Right atrium auricular region (tissue), 2 donors: ENCODE data around the gene RB1. TPM values are rescaled to one million over a fixed set of nuclear protein-coding genes. Genes with fewer than 3 reads are reported as not detected.

Source experiments
- DNase-seq: peaks from one replicate; pipeline ENCODE4 v3.0.0-alpha.2; 2019; ENCODE audit warnings: low spot score
- H3K27ac ChIP-seq, 2 donors: fragments of 200-600 bp; sonication (generic); 1 replicate in 1 of 2; 2 replicates in 1 of 2; pipeline ENCODE4 v1.5.1; 2016 to 2019
- H3K27me3 ChIP-seq, 2 donors: fragments of 200-600 bp; sonication (generic); one replicate each; pipeline versions ENCODE4 v1.5.1 to v1.6.0; 2017 to 2019
- H3K36me3 ChIP-seq: fragments of 200-600 bp; sonication (generic); one replicate; pipeline ENCODE4 v1.5.1; 2016
- H3K4me1 ChIP-seq, 2 donors: fragments of 200-600 bp; sonication (generic); one replicate each; pipeline versions ENCODE4 v1.5.1 to v1.6.0; 2017 to 2019
- H3K4me3 ChIP-seq, 2 donors: fragments of 200-600 bp; sonication (generic); 1 replicate in 1 of 2; 2 replicates in 1 of 2; pipeline ENCODE4 v1.5.1; 2017 to 2019; ENCODE audit warnings: mild to moderate bottlenecking in 1 of 2, moderate library complexity in 1 of 2
- H3K9me3 ChIP-seq, 2 donors: fragments of 200-600 bp; sonication (generic); one replicate each; pipeline ENCODE4 v1.5.1; 2019
- total RNA-seq, 2 donors: library from RNA; depleted of rRNA; stranded (reverse); fragments of >200 nt; gene quantifications; one replicate each; pipeline ENCODE4 v1.1.0, GENCODE V29; 2016
- TF ChIP-seq, protein P1 (sequence below), 2 donors: fragments of 200-600 bp; sonication (generic); IDR thresholded peaks; one replicate each; pipeline ENCODE4 v1.5.1; 2019; ENCODE audit warnings: antibody characterized with exemption in 2 of 2

RB1 gene
- total RNA-seq, 2 donors from 2014 or later, result 24.3 to 27.1 TPM

- peaks cover 0 to 45% of the 10 kb centered on the region in 2 donors for H3K4me1 ChIP-seq
Observed at GRCh38 chr13:48403151-48403631, 99.6 kb downstream of the RB1 start.

GRCh38 chr13:48403913-48404312 is 100.4 kb downstream of the RB1 start:
- Histone ChIP-seq H3K9me3 (no peaks in the 10 kb centered on the region), H3K4me1 (peaks cover 0 to 38% of the 10 kb centered on the region in 2 donors), H3K27ac (peak overlapping the region; percentile 49 to 66), H3K4me3 (no peak overlapping the region), H3K36me3 (no peaks in the 10 kb centered on the region), H3K27me3 (no peaks in the 10 kb centered on the region)
- no peak for DNase-seq
- TF ChIP-seq, protein P1, sequence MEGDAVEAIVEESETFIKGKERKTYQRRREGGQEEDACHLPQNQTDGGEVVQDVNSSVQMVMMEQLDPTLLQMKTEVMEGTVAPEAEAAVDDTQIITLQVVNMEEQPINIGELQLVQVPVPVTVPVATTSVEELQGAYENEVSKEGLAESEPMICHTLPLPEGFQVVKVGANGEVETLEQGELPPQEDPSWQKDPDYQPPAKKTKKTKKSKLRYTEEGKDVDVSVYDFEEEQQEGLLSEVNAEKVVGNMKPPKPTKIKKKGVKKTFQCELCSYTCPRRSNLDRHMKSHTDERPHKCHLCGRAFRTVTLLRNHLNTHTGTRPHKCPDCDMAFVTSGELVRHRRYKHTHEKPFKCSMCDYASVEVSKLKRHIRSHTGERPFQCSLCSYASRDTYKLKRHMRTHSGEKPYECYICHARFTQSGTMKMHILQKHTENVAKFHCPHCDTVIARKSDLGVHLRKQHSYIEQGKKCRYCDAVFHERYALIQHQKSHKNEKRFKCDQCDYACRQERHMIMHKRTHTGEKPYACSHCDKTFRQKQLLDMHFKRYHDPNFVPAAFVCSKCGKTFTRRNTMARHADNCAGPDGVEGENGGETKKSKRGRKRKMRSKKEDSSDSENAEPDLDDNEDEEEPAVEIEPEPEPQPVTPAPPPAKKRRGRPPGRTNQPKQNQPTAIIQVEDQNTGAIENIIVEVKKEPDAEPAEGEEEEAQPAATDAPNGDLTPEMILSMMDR (IDR thresholded peaks at IDR 0.05), result no peak

More at GRCh38 chr13:48403151-48403631, 99.6 kb downstream of the RB1 start:
- TF ChIP-seq, protein P1 (IDR thresholded peaks at IDR 0.05), result no peak
- H3K4me3 ChIP-seq, result no peak overlapping the region
- H3K27me3 ChIP-seq, result no peaks in the 10 kb centered on the region
- DNase-seq, result no peak
- no peaks in the 10 kb centered on the region for H3K9me3 ChIP-seq
- H3K36me3 ChIP-seq, result no peaks in the 10 kb centered on the region
- peak overlapping the region; percentile 49 to 66 for H3K27ac ChIP-seq

GRCh38 chr13:48404952-48405351 is 101.4 kb downstream of the RB1 start:
- Histone ChIP-seq H3K27me3 (no peaks in the 10 kb centered on the region), H3K4me3 (no peak overlapping the region), H3K4me1 (peaks cover 0 to 30% of the 10 kb centered on the region in 2 donors), H3K27ac (peak overlapping the region; percentile 49 to 66), H3K36me3 (no peaks in the 10 kb centered on the region), H3K9me3 (no peaks in the 10 kb centered on the region)
- TF ChIP-seq, protein P1 (IDR thresholded peaks at IDR 0.05), result no peak
- DNase-seq, result no peak

DNA sequence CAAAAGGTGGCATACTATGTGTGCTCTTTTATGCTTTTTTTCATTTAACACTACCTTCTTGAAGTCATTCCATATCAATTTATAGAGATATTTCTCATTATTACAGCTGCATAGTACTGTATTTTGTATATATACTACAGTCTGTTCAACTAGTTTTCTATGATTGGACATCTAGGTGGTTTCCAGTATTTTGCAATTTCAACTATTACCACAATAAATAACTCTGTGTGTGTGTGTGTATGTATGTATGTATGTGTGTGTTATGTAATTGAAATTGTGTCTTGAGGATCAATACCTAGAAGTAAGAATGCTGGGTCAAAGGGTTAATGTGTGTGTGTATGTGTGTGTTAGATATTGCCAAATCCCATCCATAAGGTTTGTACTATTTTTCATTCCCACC is 102.3 kb downstream of the RB1 start:
- no peak for DNase-seq
- Histone ChIP-seq H3K27ac (peak overlapping the region; percentile 74 to 75), H3K4me1 (peaks cover 0 to 21% of the 10 kb centered on the region in 2 donors), H3K27me3 (no peaks in the 10 kb centered on the region), H3K9me3 (no peaks in the 10 kb centered on the region), H3K36me3 (no peaks in the 10 kb centered on the region), H3K4me3 (no peak overlapping the region)
- TF ChIP-seq, protein P1 (IDR thresholded peaks at IDR 0.05), result no peak

GRCh38 chr13:48410199-48410598 is 106.6 kb downstream of the RB1 start:
- TF ChIP-seq, protein P1 (IDR thresholded peaks at IDR 0.05), result no peak
- no peak for DNase-seq
- Histone ChIP-seq H3K27ac (peak overlapping the region; percentile 74 to 75), H3K36me3 (no peaks in the 10 kb centered on the region), H3K4me3 (peak overlapping the region; percentile 45 to 51), H3K27me3 (no peaks in the 10 kb centered on the region), H3K9me3 (no peaks in the 10 kb centered on the region), H3K4me1 (peaks cover 0 to 4% of the 10 kb centered on the region in 2 donors)
